PC-3 (cell line): ENCODE results near the gene SMOC2. TPM values are rescaled to one million over a fixed set of nuclear protein-coding genes. Genes with fewer than 3 reads are reported as not detected.

Source experiments
- ATAC-seq: fragments of 200-7000 bp; cut with Tn5 transposase; 2 replicates; pipeline ENCODE4 v1.9.1; 2020; ENCODE audit warnings: mild to moderate bottlenecking, moderate library complexity
- BruUV-seq: library from RNA; stranded (reverse); fragments of 400-500 nt; replicated peaks from 2 replicates; lab custom pipeline; 2021; lab: Mats Ljungman, UMichigan
- CTCF ChIA-PET: fragments of 300-600 bp; sonication (Branson Sonifier 250); formaldehyde crosslinking; loops from one replicate; lab custom pipeline; 2022; ENCODE audit warnings: antibody characterized with exemption; lab: Charles Lee
- POLR2A ChIA-PET: fragments of 300-600 bp; sonication (Branson Sonifier 250); formaldehyde crosslinking; loops from one replicate; lab custom pipeline; 2022; ENCODE audit warnings: antibody characterized with exemption; ENCODE audit not compliant: unreplicated experiment; lab: Charles Lee
- DNase-seq: peaks from one replicate; pipeline ENCODE4 v3.0.0-alpha.2; 2015
- H2AFZ ChIP-seq: fragments of 300-600 bp; sonication (generic); 2 replicates; pipeline ENCODE4 v1.6.0; 2016; ENCODE audit warnings: antibody characterized with exemption, low read length
- H3F3A ChIP-seq: fragments of 300-600 bp; sonication (generic); one replicate; pipeline ENCODE4 v1.6.0; 2017; ENCODE audit warnings: antibody characterized with exemption, low read length, control low read depth, mild to moderate bottlenecking; ENCODE audit not compliant: unreplicated experiment
- H3K27ac ChIP-seq: fragments of 300-600 bp; sonication (generic); 2 replicates; pipeline ENCODE4 v1.5.1; 2016; ENCODE audit warnings: mild to moderate bottlenecking, low read length
- H3K27me3 ChIP-seq: fragments of 300-600 bp; sonication (generic); 2 replicates; pipeline ENCODE4 v1.6.1; 2016; ENCODE audit warnings: low read length, mixed read lengths
- H3K36me3 ChIP-seq: fragments of 300-600 bp; sonication (generic); 2 replicates; pipeline ENCODE4 v1.6.1; 2016; ENCODE audit warnings: low read depth, mixed run types, low read length, mixed read lengths
- H3K4me1 ChIP-seq: fragments of 300-600 bp; sonication (generic); 2 replicates; pipeline ENCODE4 v1.5.1; 2016; ENCODE audit warnings: low read length; ENCODE audit not compliant: insufficient read depth
- H3K4me2 ChIP-seq: fragments of 300-600 bp; sonication (generic); 2 replicates; pipeline ENCODE4 v1.6.0; 2016; ENCODE audit warnings: low read length
- H3K4me3 ChIP-seq: fragments of 300-600 bp; sonication (generic); 2 replicates; pipeline ENCODE4 v1.5.1; 2016; ENCODE audit warnings: mild to moderate bottlenecking, low read length, mixed read lengths
- H3K79me2 ChIP-seq: fragments of 300-600 bp; sonication (generic); 2 replicates; pipeline ENCODE4 v1.6.1; 2017; ENCODE audit warnings: low read length, mixed read lengths
- H3K9ac ChIP-seq: fragments of 300-600 bp; sonication (generic); 2 replicates; pipeline ENCODE4 v1.6.0; 2016; ENCODE audit warnings: mild to moderate bottlenecking, low read length
- H3K9me2 ChIP-seq: fragments of 300-600 bp; sonication (generic); replicated peaks from 2 replicates; pipeline ENCODE4 v1.6.1; 2016; ENCODE audit warnings: mixed run types, low read length, mixed read lengths
- H3K9me3 ChIP-seq: fragments of 300-600 bp; sonication (generic); 2 replicates; pipeline ENCODE4 v1.6.1; 2016; ENCODE audit warnings: low read length, mixed read lengths
- H4K20me1 ChIP-seq: fragments of 300-600 bp; sonication (generic); 2 replicates; pipeline ENCODE4 v1.6.1; 2016; ENCODE audit warnings: low read length, mixed read lengths
- EZH2 ChIP-seq: fragments of 300-600 bp; sonication (generic); IDR thresholded peaks from one replicate; pipeline ENCODE4 v1.6.1; 2017; ENCODE audit warnings: antibody characterized with exemption, mild to moderate bottlenecking, low read length; ENCODE audit not compliant: unreplicated experiment
- EZH2phosphoT487 ChIP-seq: fragments of 300-600 bp; sonication (generic); IDR thresholded peaks from 2 replicates; pipeline ENCODE4 v1.6.1; 2018; ENCODE audit warnings: mild to moderate bottlenecking, antibody characterized with exemption, low read length, borderline replicate concordance
- intact Hi-C: fragments of 100-400 bp; cut with micrococcal nuclease; formaldehyde crosslinking; loops from 2 replicates; pipeline ENCODE4 v1.9.0; 2023
- total RNA-seq: library from RNA; depleted of rRNA; stranded (reverse); fragments of >200 nt; gene quantifications from 2 replicates; pipeline ENCODE4 v1.2.3, GENCODE V29; 2014
- TF ChIP-seq, protein P1 (sequence below): fragments of 300-600 bp; sonication (generic); conservative IDR thresholded peaks from 2 replicates; pipeline ENCODE4 v1.5.1; 2017; ENCODE audit warnings: antibody characterized with exemption, low read depth, mild to moderate bottlenecking, low read length

The SMOC2 gene
- total RNA-seq, 1 experiment from 2014 or later = not detected

DNA sequence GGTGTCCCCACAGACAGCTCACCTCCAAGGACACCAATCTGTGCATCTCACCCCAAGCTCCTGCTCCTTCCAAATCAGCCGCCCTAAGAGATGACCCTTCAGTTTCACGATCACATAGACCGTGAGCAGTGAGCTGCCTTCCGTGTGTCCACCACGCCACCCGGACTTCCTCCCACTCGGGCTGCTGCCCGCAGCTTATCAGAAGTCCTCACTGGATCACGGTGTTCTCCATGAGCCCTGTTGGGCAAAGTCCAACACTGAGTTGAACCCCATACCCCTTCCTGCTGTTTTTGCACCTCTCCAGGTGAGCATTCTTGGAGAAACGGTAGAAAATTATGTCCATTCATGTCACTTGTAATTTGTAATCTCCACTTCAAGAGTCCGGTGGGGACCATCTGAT lies 234.4 kb downstream of the SMOC2 start:
- CTCF ChIA-PET = no interaction called here
- DNase-seq = no peak

DNA sequence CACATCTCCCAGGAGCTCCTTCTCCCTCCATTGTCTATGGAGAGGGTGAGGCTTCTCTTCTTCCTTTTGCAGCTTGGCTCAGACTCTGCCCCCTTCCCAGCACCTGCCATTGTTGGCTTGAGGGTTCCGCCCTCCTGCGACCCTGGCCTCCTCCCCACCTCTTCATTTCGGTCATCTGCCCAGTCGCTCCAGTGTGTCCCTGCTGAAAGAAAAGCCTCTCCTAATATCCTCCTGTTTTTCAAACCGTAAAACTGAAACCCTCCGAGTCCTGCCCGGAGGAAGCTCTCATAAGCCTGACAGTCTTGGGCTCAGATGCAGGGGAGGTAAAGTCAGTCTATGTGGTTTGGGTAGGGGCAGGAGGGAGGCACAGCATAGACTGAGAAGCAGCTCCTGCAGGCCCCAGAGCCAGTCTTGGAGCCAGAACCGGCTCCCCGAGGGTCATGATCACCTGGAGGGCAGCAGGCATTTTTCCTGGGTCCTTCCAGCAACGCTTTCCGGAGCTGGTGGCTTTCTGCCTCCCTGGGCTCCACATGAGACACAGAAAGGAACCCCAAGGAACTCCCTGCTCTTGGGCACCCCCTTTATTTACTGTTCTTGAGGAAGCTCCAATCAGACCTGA lies 235.1 kb downstream of the SMOC2 start:
- no TSS peak for BruUV-seq

More for the DNA sequence above, 234.4 kb downstream of the SMOC2 start:
- H3K9me3 ChIP-seq = no peaks in the 10 kb centered on the region
- BruUV-seq = no TSS peak
- no peak overlapping the region for H3K9ac ChIP-seq
- H4K20me1 ChIP-seq = no peaks in the 10 kb centered on the region
- no peaks in the 10 kb centered on the region for H3K79me2 ChIP-seq
- no peak for ATAC-seq
- TF ChIP-seq EZH2phosphoT487 = no peak
- TF ChIP-seq EZH2 = no peak
- TF ChIP-seq, protein P1, sequence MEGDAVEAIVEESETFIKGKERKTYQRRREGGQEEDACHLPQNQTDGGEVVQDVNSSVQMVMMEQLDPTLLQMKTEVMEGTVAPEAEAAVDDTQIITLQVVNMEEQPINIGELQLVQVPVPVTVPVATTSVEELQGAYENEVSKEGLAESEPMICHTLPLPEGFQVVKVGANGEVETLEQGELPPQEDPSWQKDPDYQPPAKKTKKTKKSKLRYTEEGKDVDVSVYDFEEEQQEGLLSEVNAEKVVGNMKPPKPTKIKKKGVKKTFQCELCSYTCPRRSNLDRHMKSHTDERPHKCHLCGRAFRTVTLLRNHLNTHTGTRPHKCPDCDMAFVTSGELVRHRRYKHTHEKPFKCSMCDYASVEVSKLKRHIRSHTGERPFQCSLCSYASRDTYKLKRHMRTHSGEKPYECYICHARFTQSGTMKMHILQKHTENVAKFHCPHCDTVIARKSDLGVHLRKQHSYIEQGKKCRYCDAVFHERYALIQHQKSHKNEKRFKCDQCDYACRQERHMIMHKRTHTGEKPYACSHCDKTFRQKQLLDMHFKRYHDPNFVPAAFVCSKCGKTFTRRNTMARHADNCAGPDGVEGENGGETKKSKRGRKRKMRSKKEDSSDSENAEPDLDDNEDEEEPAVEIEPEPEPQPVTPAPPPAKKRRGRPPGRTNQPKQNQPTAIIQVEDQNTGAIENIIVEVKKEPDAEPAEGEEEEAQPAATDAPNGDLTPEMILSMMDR = no peak
- no peaks in the 10 kb centered on the region for H3K36me3 ChIP-seq
- H3K4me3 ChIP-seq = no peak overlapping the region
- H3K27me3 ChIP-seq = 0 out of 2 replicates have a peak, but pooled peaks cover 7% of the 10 kb centered on the region
- no peaks in the 10 kb centered on the region for H3F3A ChIP-seq
- H3K4me1 ChIP-seq = no peaks in the 10 kb centered on the region
- H3K27ac ChIP-seq = no peak overlapping the region
- H2AFZ ChIP-seq = no peak overlapping the region
- H3K4me2 ChIP-seq = no peak overlapping the region
- intact Hi-C loops = no loop called here
- no peaks in the 10 kb centered on the region for H3K9me2 ChIP-seq
- POLR2A ChIA-PET = no interaction called here

More for the DNA sequence above, 235.1 kb downstream of the SMOC2 start:
- H3F3A ChIP-seq = no peaks in the 10 kb centered on the region
- no peaks in the 10 kb centered on the region for H4K20me1 ChIP-seq
- DNase-seq (no peak), ATAC-seq (no peak)
- H3K4me1 ChIP-seq = no peaks in the 10 kb centered on the region
- H3K9ac ChIP-seq = no peak overlapping the region
- H3K4me3 ChIP-seq = no peak overlapping the region
- no peak overlapping the region for H3K4me2 ChIP-seq
- intact Hi-C loops = no loop called here
- ChIA-PET CTCF (no interaction called here), POLR2A (no interaction called here)
- H3K9me2 ChIP-seq = no peaks in the 10 kb centered on the region
- H3K36me3 ChIP-seq = no peaks in the 10 kb centered on the region
- 0 out of 2 replicates have a peak, but pooled peaks cover 7% of the 10 kb centered on the region for H3K27me3 ChIP-seq
- TF ChIP-seq, protein P1 = no peak
- TF ChIP-seq EZH2phosphoT487 = no peak
- no peak for TF ChIP-seq EZH2
- H3K27ac ChIP-seq = no peak overlapping the region
- H3K9me3 ChIP-seq = no peaks in the 10 kb centered on the region
- no peak overlapping the region for H2AFZ ChIP-seq
- no peaks in the 10 kb centered on the region for H3K79me2 ChIP-seq
